Stimulated activated CD4-positive, alpha-beta T cell treated with anti-CD3 and anti-CD28 coated beads, TNF-alpha, amount 100 ng/mL, for 48 hours (primary cell): ENCODE data around the gene URB1.
A peak's percentile ranks its signal among the peaks of the same experiment; 100 is the strongest.
"Not testable (repeated sequence)": the region's sequence is repeated elsewhere in the genome, so short reads cannot be mapped to it uniquely, and the experiment has no call there.

Experiments
- DNase-seq, 3 donors: peaks; one replicate each; pipeline ENCODE4 v3.0.0-alpha.2; 2020; ENCODE audit warnings: low read depth in 3 of 3

URB1 gene

DNA sequence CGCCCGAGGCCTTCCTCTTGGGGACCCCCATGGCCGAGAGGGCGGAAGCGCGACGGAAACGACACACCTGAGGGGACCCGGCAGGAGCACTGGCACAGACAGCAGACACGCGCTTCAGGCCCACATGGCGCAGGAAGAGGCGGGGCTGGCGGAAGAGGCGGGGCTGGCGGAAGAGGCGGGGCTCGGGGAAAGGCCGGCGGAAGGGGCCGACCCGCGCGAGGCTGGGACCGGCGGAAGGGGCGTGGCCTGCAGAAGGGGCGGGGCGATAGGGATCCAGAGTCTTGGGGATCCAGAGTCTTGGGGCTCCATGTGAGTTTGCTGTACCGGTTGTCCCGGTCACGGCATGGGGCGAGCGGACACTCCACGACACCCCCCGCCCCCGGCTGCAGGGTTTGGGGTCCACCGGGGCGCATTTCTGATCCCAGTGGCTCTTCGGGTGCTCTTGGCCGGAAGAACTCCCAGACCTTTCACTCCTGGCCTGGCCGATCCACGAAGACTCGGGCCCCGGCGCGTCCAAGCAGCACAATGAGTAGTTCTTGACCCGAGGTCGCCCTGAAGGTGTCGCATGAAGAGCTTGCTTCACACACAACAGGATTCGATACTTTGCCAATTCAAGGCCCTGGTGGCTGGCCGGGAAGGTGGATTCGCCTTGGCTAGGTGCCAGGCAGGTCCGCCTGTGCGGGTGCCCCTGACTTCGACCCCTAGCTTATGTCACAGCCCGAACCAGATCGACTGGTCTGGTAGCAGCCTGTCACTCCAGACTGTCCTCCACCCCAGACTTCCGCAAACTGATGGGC lies at the start of gene URB1:
URB1 (minus strand) TSS at position 133 of the 797 bp plus-strand sequence; CDS start at position 31, 102 bp downstream.
- peak; percentile 87 to 98 (median 90) for DNase-seq

GRCh38 chr21:32437729-32438128 lies 44.9 kb upstream of the URB1 start:
- no peak for DNase-seq

DNA sequence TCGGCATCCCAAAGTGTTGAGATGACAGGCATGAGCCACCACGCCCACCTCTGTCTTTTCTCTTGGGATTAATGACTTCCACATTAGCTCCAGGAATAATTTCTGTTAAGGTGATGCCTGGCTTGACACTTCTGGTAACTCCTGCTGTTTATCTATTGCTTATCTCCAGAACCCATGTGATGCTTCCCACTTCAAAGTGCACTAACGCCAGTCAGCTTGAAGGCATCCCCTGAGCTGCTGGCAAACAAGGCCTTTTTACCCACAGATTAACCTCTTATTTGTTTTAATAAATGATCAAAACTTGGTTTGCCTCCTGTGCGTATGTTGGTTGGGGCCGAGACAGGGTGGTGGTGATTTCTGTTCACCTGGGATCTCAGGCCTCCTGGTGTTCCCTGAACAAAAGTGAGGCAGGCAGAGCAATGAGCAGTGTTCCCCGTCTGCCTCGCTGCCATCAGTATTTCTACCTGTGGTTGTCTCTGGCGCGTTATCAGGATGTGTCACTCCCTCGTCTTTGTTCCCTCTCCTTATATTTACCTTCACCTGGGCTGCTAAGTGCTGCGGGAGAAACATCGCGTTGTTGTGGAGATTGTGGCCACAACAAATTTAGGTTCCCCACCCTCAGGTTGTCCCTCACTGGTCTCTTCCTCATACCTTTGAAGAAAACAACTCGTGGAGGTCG lies 40.3 kb upstream of the URB1 start:
- not testable (repeated sequence) for DNase-seq

GRCh38 chr21:32427958-32428623 lies 35.3 kb upstream of the URB1 start:
- DNase-seq = no peak

DNA sequence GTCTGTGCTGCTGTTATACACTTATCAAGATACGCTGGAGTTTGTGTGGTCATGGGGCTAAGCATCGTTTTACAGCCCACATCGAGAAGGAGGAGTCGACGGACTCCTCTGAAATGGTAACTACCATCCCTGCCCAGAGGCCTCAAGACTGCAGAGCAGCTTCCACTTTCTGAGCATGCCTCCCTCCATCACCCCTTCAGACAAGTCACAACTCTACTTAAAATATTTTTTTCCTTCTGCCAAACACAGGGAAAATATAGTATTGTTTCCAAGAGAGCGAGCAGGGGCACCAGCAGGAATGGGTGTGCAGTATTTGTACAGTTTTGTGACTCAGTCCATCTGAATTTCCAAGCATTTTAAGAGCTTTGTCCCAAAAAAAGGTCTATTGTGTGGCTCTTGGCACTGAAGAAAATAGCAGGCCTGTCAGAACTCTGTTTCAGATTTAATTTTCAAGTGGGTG lies 33.8 kb upstream of the URB1 start:
- no peak for DNase-seq

DNA sequence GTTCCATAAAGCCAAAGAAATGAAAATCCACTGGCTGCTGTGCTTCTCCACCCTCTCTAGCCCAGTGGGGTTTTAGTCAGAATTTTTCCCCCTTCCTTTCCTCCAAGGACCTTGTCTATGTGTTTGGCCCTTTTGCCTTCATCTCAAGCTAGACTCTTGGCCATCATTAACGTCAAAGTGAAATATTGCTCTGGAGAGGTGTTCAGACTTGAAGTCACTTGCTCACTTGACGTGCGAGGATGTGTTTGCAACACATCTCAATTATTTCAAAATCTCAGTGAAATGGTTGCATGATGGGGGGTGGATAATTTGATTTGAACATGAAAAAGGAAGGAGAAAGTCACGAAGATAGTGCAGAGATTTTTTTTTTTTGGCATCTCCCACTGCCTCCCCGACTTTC lies 33.3 kb upstream of the URB1 start:
- no peak for DNase-seq

- DNase-seq = no peak
Measured at GRCh38 chr21:32425628-32426027, 32.8 kb upstream of the URB1 start.

GRCh38 chr21:32424674-32425073 lies 31.9 kb upstream of the URB1 start:
- DNase-seq = no peak

- no peak for DNase-seq
Measured at GRCh38 chr21:32424191-32424535, 31.4 kb upstream of the URB1 start.

DNA sequence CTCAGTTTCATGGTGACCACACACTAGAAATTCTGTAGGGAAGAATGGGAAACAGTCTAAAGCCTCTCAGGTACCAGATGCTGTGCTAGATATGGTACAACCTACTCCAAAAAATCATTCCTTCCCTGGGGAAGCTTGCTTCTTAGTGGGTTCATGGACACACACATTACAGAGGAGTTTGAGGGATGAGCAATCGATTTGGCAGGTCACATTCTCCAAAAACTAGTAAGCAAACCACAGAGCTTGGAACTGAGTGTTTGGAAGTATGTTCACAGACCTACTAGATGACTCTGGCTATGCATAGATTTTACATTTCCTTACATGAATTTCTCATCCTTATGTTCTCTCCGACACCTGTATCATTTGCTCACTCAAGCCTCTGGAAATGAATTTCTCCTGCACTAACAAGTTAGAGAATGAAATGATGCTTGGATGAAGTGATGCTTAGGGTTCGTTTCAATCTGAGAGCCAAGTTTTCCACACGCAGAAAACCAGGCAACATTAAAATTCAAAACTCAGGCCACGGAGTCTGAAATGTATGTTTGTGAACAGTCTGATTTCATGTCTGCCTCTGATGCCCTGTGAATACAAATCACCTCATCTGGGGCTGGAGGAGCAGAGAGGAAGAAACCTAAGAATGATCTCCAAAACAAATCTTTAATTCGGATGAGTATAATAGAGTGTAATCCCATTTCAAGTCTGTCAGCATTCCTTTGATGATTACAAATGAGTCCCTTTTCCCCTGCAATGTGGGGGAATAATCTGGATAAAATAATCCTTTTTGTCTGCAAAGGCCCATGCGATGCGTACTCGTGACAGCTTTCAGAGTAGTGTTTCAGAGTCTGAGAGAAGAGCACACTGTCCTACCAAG lies 30.7 kb upstream of the URB1 start:
- DNase-seq = no peak

- DNase-seq = no peak
Measured at GRCh38 chr21:32422064-32422463, 29.3 kb upstream of the URB1 start.

DNA sequence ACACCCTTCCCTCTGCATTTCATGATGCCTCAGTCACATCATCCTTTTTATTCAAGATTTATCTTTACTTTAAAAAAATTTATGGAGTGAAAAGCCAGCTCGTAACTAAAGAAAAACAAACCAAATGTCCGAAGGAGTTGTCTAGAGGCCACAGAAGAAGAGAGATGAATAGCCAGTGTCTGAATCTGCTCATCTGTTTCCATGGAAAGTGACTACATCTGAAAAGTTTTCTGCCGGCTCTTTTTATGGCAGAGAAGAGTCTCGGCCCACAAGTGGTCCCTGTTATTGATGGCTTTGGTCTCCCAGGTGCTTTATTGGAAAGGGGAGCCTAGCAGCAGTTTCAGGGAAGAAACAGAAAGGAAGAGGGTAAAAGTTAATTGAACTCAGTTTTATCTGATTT lies 25.3 kb upstream of the URB1 start:
- no peak for DNase-seq

DNA sequence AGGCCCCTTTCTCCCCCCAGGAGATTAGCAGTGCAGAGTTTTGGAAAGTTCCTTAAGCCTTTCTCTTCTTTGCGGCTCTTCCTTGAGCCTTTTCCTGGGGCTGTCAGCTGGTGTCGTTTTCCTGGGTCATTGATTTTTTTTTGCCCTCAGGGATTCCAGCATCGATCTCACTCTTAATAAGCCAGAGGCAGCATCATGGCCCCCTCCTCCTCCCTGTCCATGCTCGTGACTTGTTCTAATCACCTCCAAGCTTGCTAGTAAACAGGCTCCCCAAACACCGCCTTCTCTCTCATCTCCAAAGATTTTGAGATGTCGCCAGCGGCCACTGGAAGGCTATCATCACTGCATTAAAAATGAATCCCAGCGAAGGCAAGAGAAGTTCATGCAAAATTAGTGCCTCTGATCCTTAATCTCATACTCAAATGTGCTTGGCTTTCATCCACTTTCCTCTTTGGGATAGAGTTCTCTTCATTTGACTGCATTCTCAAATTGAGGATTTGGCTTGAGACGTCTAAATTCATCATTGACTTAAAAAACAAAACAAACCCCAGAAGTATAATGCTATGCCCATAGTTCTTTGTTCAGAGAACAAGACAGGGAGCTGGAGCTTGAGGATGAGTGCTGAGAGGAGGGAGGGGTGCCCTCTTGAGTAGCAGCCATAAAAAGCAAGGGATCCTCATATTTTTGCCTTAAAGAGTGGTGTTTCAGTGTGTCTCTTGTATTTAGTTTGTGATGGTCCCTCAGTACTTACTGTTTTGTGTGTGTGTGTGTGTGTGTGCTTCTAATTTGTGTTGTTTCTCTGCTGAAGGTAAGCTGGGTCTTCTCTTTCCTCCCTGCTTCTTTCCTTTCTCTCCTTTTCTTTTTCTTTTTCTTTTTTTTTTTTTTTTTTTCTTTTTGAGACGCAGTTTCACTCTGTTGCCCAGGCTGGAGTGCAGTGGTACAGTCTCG lies 22.9 kb upstream of the URB1 start:
- DNase-seq = no peak

- DNase-seq = no peak
Measured at GRCh38 chr21:32414579-32415358, 22.0 kb upstream of the URB1 start.

- DNase-seq = no peak
Measured at GRCh38 chr21:32413697-32414578, 21.1 kb upstream of the URB1 start.

GRCh38 chr21:32413015-32413504 lies 20.2 kb upstream of the URB1 start:
- DNase-seq = peak in 1 of 3 donors; percentile 26

- peak; percentile 37 to 55 (median 39) for DNase-seq
Measured at GRCh38 chr21:32412162-32413014, 19.6 kb upstream of the URB1 start, which contains the start of gene EVA1C. TSS of gene EVA1C (plus strand) at chr21:32412706. CDS start at chr21:32412854, 148 bp downstream.
